IPS-NIHi7 (cell line): ENCODE data around the gene ZDHHC14.
A peak's percentile ranks its signal among the peaks of the same experiment; 100 is the strongest.
"Not testable (repeated sequence)": the region's sequence is repeated elsewhere in the genome, so short reads cannot be mapped to it uniquely, and the experiment has no call there.

Experiments used
- DNase-seq: peaks from one replicate; pipeline ENCODE4 v3.0.0; 2012; ENCODE audit warnings: mixed read lengths; ENCODE audit errors: extremely low spot score

Gene ZDHHC14

GRCh38 chr6:157443066-157443800 lies 62.2 kb downstream of the ZDHHC14 start:
- no peak for DNase-seq

GRCh38 chr6:157445277-157446009 lies 64.5 kb downstream of the ZDHHC14 start:
- no peak for DNase-seq

GRCh38 chr6:157447735-157448134 lies 66.7 kb downstream of the ZDHHC14 start:
- DNase-seq = no peak

GRCh38 chr6:157449610-157450009 lies 68.6 kb downstream of the ZDHHC14 start:
- no peak for DNase-seq

GRCh38 chr6:157450931-157451742 lies 70.1 kb downstream of the ZDHHC14 start:
- DNase-seq = no peak

GRCh38 chr6:157452096-157452495 lies 71.1 kb downstream of the ZDHHC14 start:
- DNase-seq = no peak

GRCh38 chr6:157453131-157453530 lies 72.1 kb downstream of the ZDHHC14 start:
- no peak for DNase-seq

- DNase-seq = no peak
Measured at GRCh38 chr6:157453978-157454377, 73.0 kb downstream of the ZDHHC14 start.

- DNase-seq = no peak
Measured at GRCh38 chr6:157454762-157455714, 74.0 kb downstream of the ZDHHC14 start.

- no peak for DNase-seq
Measured at GRCh38 chr6:157455731-157456523, 74.9 kb downstream of the ZDHHC14 start.

- no peak for DNase-seq
Measured at GRCh38 chr6:157456524-157456829, 75.5 kb downstream of the ZDHHC14 start.

- DNase-seq = no peak
Measured at GRCh38 chr6:157457787-157458186, 76.8 kb downstream of the ZDHHC14 start.

GRCh38 chr6:157459327-157459726 lies 78.3 kb downstream of the ZDHHC14 start:
- DNase-seq = no peak

- DNase-seq = no peak
Measured at GRCh38 chr6:157460182-157460999, 79.4 kb downstream of the ZDHHC14 start.

- peak; percentile 32 for DNase-seq
Measured at GRCh38 chr6:157461000-157461915, 80.3 kb downstream of the ZDHHC14 start.

GRCh38 chr6:157462956-157463742 lies 82.2 kb downstream of the ZDHHC14 start:
- DNase-seq = no peak

- not testable (repeated sequence) for DNase-seq
Measured at GRCh38 chr6:157463743-157464135, 82.7 kb downstream of the ZDHHC14 start.
